ENCODE results near the gene ZFAND3. TPM values are rescaled to one million over a fixed set of nuclear protein-coding genes. Genes with fewer than 3 reads are reported as not detected.

Gene ZFAND3
- total and polyA plus RNA-seq, 10 of the 15 experiments (the other 5 are each of a cell fraction or from before 2014, with no cell fraction given): 0.90 to 34.4 (median 16.3) TPM

DNA sequence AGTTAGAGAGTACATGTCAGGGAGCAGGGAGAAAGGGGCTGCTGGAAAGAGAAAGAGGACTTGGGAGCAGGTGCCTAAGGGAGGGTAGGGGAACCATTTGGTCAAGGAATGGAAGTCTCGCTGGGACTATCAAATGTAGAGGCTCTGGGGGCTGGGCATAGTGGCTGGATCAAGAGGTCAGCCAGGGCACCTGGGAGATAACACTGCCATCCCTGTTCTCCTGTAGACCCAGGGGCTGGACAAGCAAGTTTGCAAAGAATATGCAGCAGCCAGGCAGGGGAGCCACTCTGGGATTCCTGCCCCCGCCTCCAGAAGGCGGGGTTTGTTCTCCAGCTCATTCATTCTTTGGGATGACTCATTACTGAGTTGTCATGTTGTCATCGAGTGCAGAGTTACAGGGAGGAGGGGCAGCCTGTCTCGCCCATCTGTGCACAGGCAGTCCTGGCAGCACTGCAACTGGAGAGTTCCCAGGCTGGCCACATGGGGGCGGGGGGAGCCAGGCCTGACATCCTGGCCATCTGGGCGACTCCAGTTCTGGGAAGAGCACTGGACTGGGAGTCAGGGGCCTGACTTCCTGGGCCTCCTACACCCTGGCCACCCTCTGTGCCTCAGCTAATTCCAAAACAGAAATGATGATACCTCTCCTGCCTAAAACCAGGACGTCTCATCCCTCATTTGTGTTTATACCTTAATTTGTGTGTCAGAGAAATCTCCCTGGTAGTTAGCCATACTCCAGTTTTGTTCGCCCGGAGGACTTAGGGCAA, 28.2 kb upstream of the ZFAND3 start (continued):
- TF ChIP-seq, protein P1, sequence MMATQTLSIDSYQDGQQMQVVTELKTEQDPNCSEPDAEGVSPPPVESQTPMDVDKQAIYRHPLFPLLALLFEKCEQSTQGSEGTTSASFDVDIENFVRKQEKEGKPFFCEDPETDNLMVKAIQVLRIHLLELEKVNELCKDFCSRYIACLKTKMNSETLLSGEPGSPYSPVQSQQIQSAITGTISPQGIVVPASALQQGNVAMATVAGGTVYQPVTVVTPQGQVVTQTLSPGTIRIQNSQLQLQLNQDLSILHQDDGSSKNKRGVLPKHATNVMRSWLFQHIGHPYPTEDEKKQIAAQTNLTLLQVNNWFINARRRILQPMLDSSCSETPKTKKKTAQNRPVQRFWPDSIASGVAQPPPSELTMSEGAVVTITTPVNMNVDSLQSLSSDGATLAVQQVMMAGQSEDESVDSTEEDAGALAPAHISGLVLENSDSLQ (IDR thresholded peaks at IDR 0.05): 0 out of 2 replicates have a peak, but pooled peaks have one; percentile 32
- TF ChIP-seq DPF2 (IDR thresholded peaks at IDR 0.05): 0 out of 2 replicates have a peak, but pooled peaks have one; percentile 15
- peak; percentile 62; the same call in 1 of the 2 replicates for TF ChIP-seq RB1 (IDR thresholded peaks at IDR 0.05; ENCODE audit: borderline replicate concordance)
- TF ChIP-seq, protein P2, sequence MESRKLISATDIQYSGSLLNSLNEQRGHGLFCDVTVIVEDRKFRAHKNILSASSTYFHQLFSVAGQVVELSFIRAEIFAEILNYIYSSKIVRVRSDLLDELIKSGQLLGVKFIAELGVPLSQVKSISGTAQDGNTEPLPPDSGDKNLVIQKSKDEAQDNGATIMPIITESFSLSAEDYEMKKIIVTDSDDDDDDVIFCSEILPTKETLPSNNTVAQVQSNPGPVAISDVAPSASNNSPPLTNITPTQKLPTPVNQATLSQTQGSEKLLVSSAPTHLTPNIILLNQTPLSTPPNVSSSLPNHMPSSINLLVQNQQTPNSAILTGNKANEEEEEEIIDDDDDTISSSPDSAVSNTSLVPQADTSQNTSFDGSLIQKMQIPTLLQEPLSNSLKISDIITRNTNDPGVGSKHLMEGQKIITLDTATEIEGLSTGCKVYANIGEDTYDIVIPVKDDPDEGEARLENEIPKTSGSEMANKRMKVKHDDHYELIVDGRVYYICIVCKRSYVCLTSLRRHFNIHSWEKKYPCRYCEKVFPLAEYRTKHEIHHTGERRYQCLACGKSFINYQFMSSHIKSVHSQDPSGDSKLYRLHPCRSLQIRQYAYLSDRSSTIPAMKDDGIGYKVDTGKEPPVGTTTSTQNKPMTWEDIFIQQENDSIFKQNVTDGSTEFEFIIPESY (IDR thresholded peaks at IDR 0.05): no peak
- no peak for TF ChIP-seq NBN (IDR thresholded peaks at IDR 0.05)
- TF ChIP-seq SMC3 (IDR thresholded peaks at IDR 0.05; ENCODE audit: borderline replicate concordance, low read length): peak; percentile 90
- TF ChIP-seq CBX5 (IDR thresholded peaks at IDR 0.05; ENCODE audit: low read depth): no peak
- TF ChIP-seq, protein P3, sequence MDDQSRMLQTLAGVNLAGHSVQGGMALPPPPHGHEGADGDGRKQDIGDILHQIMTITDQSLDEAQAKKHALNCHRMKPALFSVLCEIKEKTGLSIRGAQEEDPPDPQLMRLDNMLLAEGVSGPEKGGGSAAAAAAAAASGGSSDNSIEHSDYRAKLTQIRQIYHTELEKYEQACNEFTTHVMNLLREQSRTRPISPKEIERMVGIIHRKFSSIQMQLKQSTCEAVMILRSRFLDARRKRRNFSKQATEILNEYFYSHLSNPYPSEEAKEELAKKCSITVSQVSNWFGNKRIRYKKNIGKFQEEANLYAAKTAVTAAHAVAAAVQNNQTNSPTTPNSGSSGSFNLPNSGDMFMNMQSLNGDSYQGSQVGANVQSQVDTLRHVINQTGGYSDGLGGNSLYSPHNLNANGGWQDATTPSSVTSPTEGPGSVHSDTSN (IDR thresholded peaks at IDR 0.05; ENCODE audit: insufficient replicate concordance, low read depth, low read length): no peak
- TF ChIP-seq SUZ12 (IDR thresholded peaks at IDR 0.05; ENCODE audit: unreplicated experiment): no peak
- no peak for TF ChIP-seq YBX1 (IDR thresholded peaks at IDR 0.05)
- TF ChIP-seq BACH1 (IDR thresholded peaks at IDR 0.05; ENCODE audit: borderline replicate concordance): peak; percentile 53; the same call in 1 of the 2 replicates
- peak; percentile 31; the same call in 1 of the 2 replicates for TF ChIP-seq FOXK2 (IDR thresholded peaks at IDR 0.05)
- TF ChIP-seq IKZF2 (IDR thresholded peaks at IDR 0.05): peak; percentile 21 to 46; a peak in 2 of 4 replicates
- TF ChIP-seq PAX5 (IDR thresholded peaks at IDR 0.05; ENCODE audit: borderline replicate concordance, low read depth, low read length): 0 out of 2 replicates have a peak, but pooled peaks have one; percentile 8
- TF ChIP-seq CREB1 (IDR thresholded peaks at IDR 0.05; ENCODE audit: low read depth): peak; percentile 90
- TF ChIP-seq ZNF274 (IDR thresholded peaks at IDR 0.05; ENCODE audit: insufficient read depth, insufficient read length): no peak
- 0 out of 2 replicates have a peak, but pooled peaks have one; percentile 40 for TF ChIP-seq ZNF217 (IDR thresholded peaks at IDR 0.05)
- 0 out of 2 replicates have a peak, but pooled peaks have one; percentile 20 for TF ChIP-seq GATAD2B (conservative IDR thresholded peaks at IDR 0.05; ENCODE audit: low read depth)
- TF ChIP-seq, protein P4, sequence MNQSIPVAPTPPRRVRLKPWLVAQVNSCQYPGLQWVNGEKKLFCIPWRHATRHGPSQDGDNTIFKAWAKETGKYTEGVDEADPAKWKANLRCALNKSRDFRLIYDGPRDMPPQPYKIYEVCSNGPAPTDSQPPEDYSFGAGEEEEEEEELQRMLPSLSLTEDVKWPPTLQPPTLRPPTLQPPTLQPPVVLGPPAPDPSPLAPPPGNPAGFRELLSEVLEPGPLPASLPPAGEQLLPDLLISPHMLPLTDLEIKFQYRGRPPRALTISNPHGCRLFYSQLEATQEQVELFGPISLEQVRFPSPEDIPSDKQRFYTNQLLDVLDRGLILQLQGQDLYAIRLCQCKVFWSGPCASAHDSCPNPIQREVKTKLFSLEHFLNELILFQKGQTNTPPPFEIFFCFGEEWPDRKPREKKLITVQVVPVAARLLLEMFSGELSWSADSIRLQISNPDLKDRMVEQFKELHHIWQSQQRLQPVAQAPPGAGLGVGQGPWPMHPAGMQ (IDR thresholded peaks at IDR 0.05; ENCODE audit: borderline replicate concordance): no peak
- no peak for TF ChIP-seq SUPT20H (IDR thresholded peaks at IDR 0.05; ENCODE audit: borderline replicate concordance, control insufficient read depth, low read depth, low read length)
- 0 out of 2 replicates have a peak, but pooled peaks have one; percentile 35 for TF ChIP-seq IRF4 (IDR thresholded peaks at IDR 0.05; ENCODE audit: low read depth, low read length)
- peak; percentile 69 for TF ChIP-seq EED (IDR thresholded peaks at IDR 0.05; ENCODE audit: low read depth)
- peak; percentile 76 for TF ChIP-seq ATF7 (IDR thresholded peaks at IDR 0.05; ENCODE audit: low read depth)
- TF ChIP-seq ZNF384 (IDR thresholded peaks at IDR 0.05; ENCODE audit: borderline replicate concordance, low read depth, low read length): no peak
- TF ChIP-seq, protein P5, sequence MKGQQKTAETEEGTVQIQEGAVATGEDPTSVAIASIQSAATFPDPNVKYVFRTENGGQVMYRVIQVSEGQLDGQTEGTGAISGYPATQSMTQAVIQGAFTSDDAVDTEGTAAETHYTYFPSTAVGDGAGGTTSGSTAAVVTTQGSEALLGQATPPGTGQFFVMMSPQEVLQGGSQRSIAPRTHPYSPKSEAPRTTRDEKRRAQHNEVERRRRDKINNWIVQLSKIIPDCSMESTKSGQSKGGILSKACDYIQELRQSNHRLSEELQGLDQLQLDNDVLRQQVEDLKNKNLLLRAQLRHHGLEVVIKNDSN (IDR thresholded peaks at IDR 0.05; ENCODE audit: borderline replicate concordance, extremely low read length, insufficient read depth, low read depth, low read length): no peak
